ENCODE data around the gene FBXO28. TPM values are rescaled to one million over a fixed set of nuclear protein-coding genes. Genes with fewer than 3 reads are reported as not detected.

Gene FBXO28
- total RNA-seq, 1 experiment from 2014 or later = 82.6 TPM

GRCh38 chr1:224090116-224090515, 23.8 kb upstream of the FBXO28 start:
- POLR2A ChIA-PET (ENCODE audit: unreplicated experiment) = no interaction called here
- no peak overlapping the region for H2AFZ ChIP-seq (ENCODE audit: low read length)
- no peak for TF ChIP-seq EZH2 (IDR thresholded peaks at IDR 0.05; ENCODE audit: low read length, unreplicated experiment)
- no peak for TF ChIP-seq EZH2phosphoT487 (IDR thresholded peaks at IDR 0.05; ENCODE audit: borderline replicate concordance, low read length)
- TF ChIP-seq CTCF (conservative IDR thresholded peaks at IDR 0.05; ENCODE audit: low read depth, low read length) = no peak
- H4K20me1 ChIP-seq (ENCODE audit: low read length) = no peaks in the 10 kb centered on the region
- intact Hi-C loops (cut with micrococcal nuclease) = no loop called here
- no peaks in the 10 kb centered on the region for H3K9me2 ChIP-seq (replicated peaks; ENCODE audit: low read length)
- H3K4me3 ChIP-seq (ENCODE audit: low read length) = no peak overlapping the region
- H3K9ac ChIP-seq (ENCODE audit: low read length) = no peak overlapping the region
- CTCF ChIA-PET = no interaction called here
- no peaks in the 10 kb centered on the region for H3K36me3 ChIP-seq (ENCODE audit: low read depth, low read length)
- no peaks in the 10 kb centered on the region for H3K27me3 ChIP-seq (ENCODE audit: low read length)
- H3K4me1 ChIP-seq (ENCODE audit: insufficient read depth, low read length) = peaks cover 17% of the 10 kb centered on the region
- H3F3A ChIP-seq (ENCODE audit: low read length, unreplicated experiment) = no peaks in the 10 kb centered on the region
- no peaks in the 10 kb centered on the region for H3K79me2 ChIP-seq (ENCODE audit: low read length)
- BruUV-seq (replicated peaks) = no TSS peak
- ATAC-seq = no peak
- DNase-seq = no peak
- no peak overlapping the region for H3K4me2 ChIP-seq (ENCODE audit: low read length)
- H3K27ac ChIP-seq (ENCODE audit: low read length) = no peak overlapping the region
- no peaks in the 10 kb centered on the region for H3K9me3 ChIP-seq (ENCODE audit: low read length)

- no peaks in the 10 kb centered on the region for H3K27me3 ChIP-seq (ENCODE audit: low read length)
- no TSS peak for BruUV-seq (replicated peaks)
- H3K9me2 ChIP-seq (replicated peaks; ENCODE audit: low read length) = no peaks in the 10 kb centered on the region
- H3K9me3 ChIP-seq (ENCODE audit: low read length) = no peaks in the 10 kb centered on the region
- H4K20me1 ChIP-seq (ENCODE audit: low read length) = no peaks in the 10 kb centered on the region
- CTCF ChIA-PET = no interaction called here
- H3K27ac ChIP-seq (ENCODE audit: low read length) = no peak overlapping the region
- no peaks in the 10 kb centered on the region for H3K79me2 ChIP-seq (ENCODE audit: low read length)
- H3K4me3 ChIP-seq (ENCODE audit: low read length) = no peak overlapping the region
- no peaks in the 10 kb centered on the region for H3K36me3 ChIP-seq (ENCODE audit: low read depth, low read length)
- TF ChIP-seq EZH2 (IDR thresholded peaks at IDR 0.05; ENCODE audit: low read length, unreplicated experiment) (no peak), CTCF (conservative IDR thresholded peaks at IDR 0.05; ENCODE audit: low read depth, low read length) (no peak), EZH2phosphoT487 (IDR thresholded peaks at IDR 0.05; ENCODE audit: borderline replicate concordance, low read length) (no peak)
- ATAC-seq = no peak
- POLR2A ChIA-PET (ENCODE audit: unreplicated experiment) = no interaction called here
- no peak overlapping the region for H2AFZ ChIP-seq (ENCODE audit: low read length)
- no peaks in the 10 kb centered on the region for H3F3A ChIP-seq (ENCODE audit: low read length, unreplicated experiment)
- no peak for DNase-seq
- peaks cover 13% of the 10 kb centered on the region for H3K4me1 ChIP-seq (ENCODE audit: insufficient read depth, low read length)
- H3K9ac ChIP-seq (ENCODE audit: low read length) = no peak overlapping the region
- H3K4me2 ChIP-seq (ENCODE audit: low read length) = no peak overlapping the region
- intact Hi-C loops (cut with micrococcal nuclease) = no loop called here
Observed at GRCh38 chr1:224092111-224092510, 21.8 kb upstream of the FBXO28 start.

GRCh38 chr1:224092601-224093000, 21.3 kb upstream of the FBXO28 start:
- Histone ChIP-seq H3K9ac (ENCODE audit: low read length) (no peak overlapping the region), H3K27ac (ENCODE audit: low read length) (no peak overlapping the region), H3K4me1 (ENCODE audit: insufficient read depth, low read length) (peaks cover 8% of the 10 kb centered on the region), H3K79me2 (ENCODE audit: low read length) (no peaks in the 10 kb centered on the region), H3K4me3 (ENCODE audit: low read length) (no peak overlapping the region), H4K20me1 (ENCODE audit: low read length) (no peaks in the 10 kb centered on the region), H3K9me3 (ENCODE audit: low read length) (no peaks in the 10 kb centered on the region), H3K4me2 (ENCODE audit: low read length) (no peak overlapping the region), H3K9me2 (replicated peaks; ENCODE audit: low read length) (no peaks in the 10 kb centered on the region), H2AFZ (ENCODE audit: low read length) (no peak overlapping the region), H3F3A (ENCODE audit: low read length, unreplicated experiment) (no peaks in the 10 kb centered on the region), H3K36me3 (ENCODE audit: low read depth, low read length) (no peaks in the 10 kb centered on the region), H3K27me3 (ENCODE audit: low read length) (no peaks in the 10 kb centered on the region)
- DNase-seq (no peak), ATAC-seq (no peak)
- ChIA-PET CTCF (no interaction called here), POLR2A (ENCODE audit: unreplicated experiment) (no interaction called here)
- intact Hi-C loops (cut with micrococcal nuclease) = no loop called here
- no TSS peak for BruUV-seq (replicated peaks)
- TF ChIP-seq EZH2 (IDR thresholded peaks at IDR 0.05; ENCODE audit: low read length, unreplicated experiment) (no peak), CTCF (conservative IDR thresholded peaks at IDR 0.05; ENCODE audit: low read depth, low read length) (no peak), EZH2phosphoT487 (IDR thresholded peaks at IDR 0.05; ENCODE audit: borderline replicate concordance, low read length) (no peak)
